Esophagus squamous epithelium (tissue), 5 donors: ENCODE data around the gene SEC61A2. TPM values are rescaled to one million over a fixed set of nuclear protein-coding genes. Genes with fewer than 3 reads are reported as not detected.

Experiments used
- DNase-seq: peaks from one replicate; lab custom pipeline; 2025; lab: John Stamatoyannopoulos, UW
- H3K27ac ChIP-seq, 4 donors: fragments of 200-600 bp; sonication (generic); one replicate each; pipeline ENCODE4 v1.5.1; 2016 to 2019; ENCODE audit warnings: mild to moderate bottlenecking in 1 of 4
- H3K27me3 ChIP-seq, 4 donors: fragments of 200-600 bp; sonication (generic); 1 replicate in 3 of 4; 2 replicates in 1 of 4; pipeline versions ENCODE4 v1.5.1 to v1.6.0; 2017 to 2021; ENCODE audit warnings: antibody characterized with exemption in 1 of 4
- H3K36me3 ChIP-seq, 3 donors: fragments of 200-600 bp; sonication (generic); one replicate each; pipeline ENCODE4 v1.5.1; 2016 to 2019
- H3K4me1 ChIP-seq, 3 donors: fragments of 200-600 bp; sonication (generic); one replicate each; pipeline ENCODE4 v1.5.1; 2017 to 2019
- H3K4me3 ChIP-seq, 4 donors: fragments of 200-600 bp; sonication (generic); 1 replicate in 3 of 4; 2 replicates in 1 of 4; pipeline ENCODE4 v1.5.1; 2016 to 2019; ENCODE audit warnings: mild to moderate bottlenecking in 2 of 4, moderate library complexity in 1 of 4
- H3K9me3 ChIP-seq, 3 donors: fragments of 200-600 bp; sonication (generic); one replicate each; pipeline ENCODE4 v1.5.1; 2016 to 2019
- CTCF ChIP-seq, 6 experiments: fragments of 450-650 bp in 4 of 6; fragments of 200-600 bp in 2 of 6; sonication (generic) in 2 of 6; IDR thresholded peaks; one replicate each; pipeline ENCODE4 v1.5.1; 2016 to 2019; ENCODE audit warnings: antibody characterized with exemption in 6 of 6, mild to moderate bottlenecking in 4 of 6, moderate library complexity in 4 of 6
- POLR2A ChIP-seq, 4 donors: fragments of 450-650 bp; IDR thresholded peaks; one replicate each; pipeline ENCODE4 v1.6.1; 2017; ENCODE audit warnings: antibody characterized with exemption in 4 of 4, mild to moderate bottlenecking in 4 of 4, moderate library complexity in 3 of 4
- WGBS, 2 donors: methylation state at CpG; one replicate each; pipeline ENCODE4 v1.1.5; 2018; 5-methylcytosine and 5-hydroxymethylcytosine counted together
- intact Hi-C: fragments of 100-400 bp; cut with DNase I; formaldehyde crosslinking; loops from one replicate; pipeline ENCODE4 v1.15.0; 2022
- total RNA-seq, 4 donors: library from RNA; depleted of rRNA; stranded (reverse); fragments of >200 nt; gene quantifications; one replicate each; pipeline ENCODE4 v1.1.0, GENCODE V29; 2016
- donor health status: DM: yes; HTN: yes; CAD: no.

Gene SEC61A2
- total RNA-seq, 4 donors from 2014 or later, result 1.2 to 5.0 (median 4.3) TPM

DNA sequence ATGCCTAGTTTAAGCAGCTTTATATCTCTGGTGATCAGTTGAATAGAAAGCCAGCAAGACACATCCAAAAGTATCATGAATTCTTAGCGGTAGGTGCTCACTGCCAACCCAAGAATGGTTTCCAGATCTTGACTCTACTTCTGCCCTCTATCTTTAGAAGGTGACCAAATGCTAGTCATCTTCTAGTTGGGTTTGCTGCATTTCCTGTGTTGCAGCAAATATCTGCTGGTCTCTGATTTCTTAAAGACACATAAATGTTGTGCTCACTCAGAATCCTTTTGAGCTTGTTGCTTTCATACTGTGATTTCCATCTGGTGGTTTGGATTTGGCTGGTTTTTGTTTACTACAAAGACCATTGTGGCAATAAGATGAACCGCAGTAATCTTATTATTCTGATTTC, 68.7 kb downstream of the SEC61A2 start:
- H3K27me3 ChIP-seq, result no peaks in the 10 kb centered on the region
- DNase-seq, result no peak
- H3K9me3 ChIP-seq, result no peaks in the 10 kb centered on the region
- no peak overlapping the region for H3K27ac ChIP-seq
- H3K4me1 ChIP-seq, result peaks cover 21 to 44% (median 28%) of the 10 kb centered on the region in 3 donors
- no peak for TF ChIP-seq POLR2A (IDR thresholded peaks at IDR 0.05)
- no peak for TF ChIP-seq CTCF (IDR thresholded peaks at IDR 0.05)
- intact Hi-C loops, result no loop called here
- H3K36me3 ChIP-seq, result peaks cover 0 to 50% (median 9%) of the 10 kb centered on the region in 3 donors
- 84 to 90% methylated on average over 2 of the region's 2 CpGs for whole genome bisulfite sequencing, 2 donors
- H3K4me3 ChIP-seq, result no peak overlapping the region

DNA sequence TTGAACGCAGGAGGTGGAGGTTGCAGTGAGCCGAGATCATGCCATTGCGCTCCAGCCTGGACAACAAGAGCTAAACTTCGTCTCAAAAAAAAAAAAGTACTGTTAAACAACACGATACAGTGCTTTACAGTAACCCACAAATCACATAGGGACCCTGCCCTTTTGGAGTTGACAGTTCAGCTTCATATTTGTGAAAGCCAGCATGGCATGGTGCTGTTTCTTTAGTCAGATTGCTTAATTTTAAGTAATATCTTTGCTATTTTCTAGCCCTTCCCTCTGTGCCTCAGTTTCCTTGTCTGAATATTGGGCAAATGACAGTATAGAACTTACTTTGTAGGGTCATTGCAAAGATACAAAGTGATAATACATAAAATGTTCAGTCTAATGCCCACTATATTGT, 71.4 kb downstream of the SEC61A2 start:
- Histone ChIP-seq H3K27ac (no peak overlapping the region), H3K9me3 (no peaks in the 10 kb centered on the region), H3K4me1 (peaks cover 10 to 25% (median 17%) of the 10 kb centered on the region in 3 donors), H3K27me3 (no peaks in the 10 kb centered on the region), H3K4me3 (no peak overlapping the region), H3K36me3 (peaks cover 0 to 77% (median 9%) of the 10 kb centered on the region in 3 donors)
- TF ChIP-seq CTCF (IDR thresholded peaks at IDR 0.05) (no peak), POLR2A (IDR thresholded peaks at IDR 0.05) (no peak)
- intact Hi-C loops, result no loop called here
- 90 to 96% methylated on average over 4 to 5 of the region's 5 CpGs for WGBS, 2 donors
- DNase-seq, result no peak

DNA sequence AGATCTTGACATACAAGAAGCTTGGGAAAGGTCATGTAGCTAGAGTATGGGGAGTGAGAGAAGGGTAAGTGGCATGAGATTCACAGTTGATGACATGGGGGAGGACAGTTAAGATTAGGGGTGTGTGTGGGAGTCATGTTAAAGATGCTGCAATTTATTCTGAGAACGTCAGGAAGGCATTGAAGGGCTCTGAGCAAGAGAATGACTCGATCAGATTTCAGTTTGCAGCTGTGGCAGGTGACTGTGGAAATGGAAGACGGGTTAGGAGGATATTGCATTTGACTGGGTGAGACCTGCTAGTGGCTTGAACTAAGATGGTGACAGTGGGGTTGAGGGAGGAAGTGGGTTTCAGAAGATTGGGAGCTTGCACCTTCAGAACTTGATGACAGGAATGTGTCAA, 72.1 kb downstream of the SEC61A2 start:
- H3K4me3 ChIP-seq, result no peak overlapping the region
- no peaks in the 10 kb centered on the region for H3K9me3 ChIP-seq
- H3K4me1 ChIP-seq, result peaks cover 9 to 21% (median 17%) of the 10 kb centered on the region in 3 donors
- DNase-seq, result no peak
- peaks cover 0 to 84% (median 9%) of the 10 kb centered on the region in 3 donors for H3K36me3 ChIP-seq
- no peaks in the 10 kb centered on the region for H3K27me3 ChIP-seq
- no peak overlapping the region for H3K27ac ChIP-seq
- intact Hi-C loops, result no loop called here
- WGBS, 2 donors, result 76% methylated on average over 3 of the region's 3 CpGs
- TF ChIP-seq POLR2A (IDR thresholded peaks at IDR 0.05), result no peak

GRCh38 chr10:12202226-12202625, 72.7 kb downstream of the SEC61A2 start:
- Histone ChIP-seq H3K9me3 (no peaks in the 10 kb centered on the region), H3K36me3 (peaks cover 0 to 90% (median 9%) of the 10 kb centered on the region in 3 donors), H3K27ac (no peak overlapping the region), H3K4me3 (no peak overlapping the region), H3K27me3 (no peaks in the 10 kb centered on the region), H3K4me1 (peaks cover 2 to 14% (median 13%) of the 10 kb centered on the region in 3 donors)
- intact Hi-C loops, result no loop called here
- 85% methylated on average over 4 of the region's 5 CpGs for WGBS, 2 donors
- TF ChIP-seq POLR2A (IDR thresholded peaks at IDR 0.05) (no peak), CTCF (IDR thresholded peaks at IDR 0.05) (no peak)
- no peak for DNase-seq

DNA sequence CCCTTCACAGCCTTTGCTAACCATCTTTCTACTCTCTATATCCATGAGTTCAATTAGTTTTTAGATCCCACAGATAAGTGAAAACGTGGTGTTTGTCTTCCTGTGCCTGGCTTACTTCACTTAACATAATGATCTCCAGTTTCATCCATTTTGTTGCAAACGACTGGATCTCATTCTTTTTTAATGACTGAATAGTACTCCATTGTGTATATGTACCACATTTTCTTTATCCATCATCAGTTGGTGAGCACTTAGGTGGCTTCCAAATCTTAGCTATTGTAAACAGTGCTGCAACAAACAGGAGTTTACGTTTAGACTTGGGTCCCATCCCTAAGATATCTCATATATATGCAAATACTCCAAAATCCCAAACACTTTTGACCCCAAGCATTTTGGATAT, 75.6 kb downstream of the SEC61A2 start:
- DNase-seq, result no peak
- Histone ChIP-seq H3K4me1 (no peaks in the 10 kb centered on the region), H3K9me3 (no peaks in the 10 kb centered on the region), H3K4me3 (no peak overlapping the region), H3K36me3 (peaks cover 0 to 99% (median 9%) of the 10 kb centered on the region in 3 donors), H3K27me3 (no peaks in the 10 kb centered on the region), H3K27ac (no peak overlapping the region)
- intact Hi-C loops, result no loop called here
- TF ChIP-seq POLR2A (IDR thresholded peaks at IDR 0.05), result no peak
- no peak for TF ChIP-seq CTCF (IDR thresholded peaks at IDR 0.05)
- WGBS, 2 donors, result 87 to 95% methylated on average over 3 of the region's 3 CpGs

DNA sequence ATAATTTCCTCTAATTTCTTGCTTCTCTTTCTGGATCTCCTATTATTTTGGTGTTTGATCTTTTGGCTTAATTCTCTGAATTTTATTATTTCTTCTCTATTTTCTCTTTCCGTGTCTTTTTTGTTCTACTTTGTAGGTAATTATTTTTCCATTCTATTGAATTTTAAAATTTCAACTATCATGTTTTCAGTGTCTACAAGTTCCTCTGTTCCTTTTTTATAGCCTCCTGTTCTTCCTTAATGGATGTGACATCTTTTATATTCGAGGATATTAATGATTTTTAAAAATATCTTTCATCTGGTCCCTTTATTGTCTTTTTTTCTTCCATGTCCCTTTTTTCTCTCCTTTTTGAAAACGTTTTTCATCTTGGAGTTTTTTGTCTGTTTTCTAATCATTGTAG, 77.6 kb downstream of the SEC61A2 start:
- intact Hi-C loops, result no loop called here
- 73 to 87% methylated on average over 2 to 3 of the region's 3 CpGs for WGBS, 2 donors
- H3K27me3 ChIP-seq, result no peaks in the 10 kb centered on the region
- peaks cover 0 to under 1% (median 0%) of the 10 kb centered on the region in 3 donors for H3K4me1 ChIP-seq
- no peak overlapping the region for H3K27ac ChIP-seq
- no peak overlapping the region for H3K4me3 ChIP-seq
- TF ChIP-seq CTCF (IDR thresholded peaks at IDR 0.05) (no peak), POLR2A (IDR thresholded peaks at IDR 0.05) (no peak)
- DNase-seq, result no peak
- H3K36me3 ChIP-seq, result peaks cover 0 to 99% (median 12%) of the 10 kb centered on the region in 3 donors
- no peaks in the 10 kb centered on the region for H3K9me3 ChIP-seq
